ENCODE data around the gene ADSS2.

Gene ADSS2

DNA sequence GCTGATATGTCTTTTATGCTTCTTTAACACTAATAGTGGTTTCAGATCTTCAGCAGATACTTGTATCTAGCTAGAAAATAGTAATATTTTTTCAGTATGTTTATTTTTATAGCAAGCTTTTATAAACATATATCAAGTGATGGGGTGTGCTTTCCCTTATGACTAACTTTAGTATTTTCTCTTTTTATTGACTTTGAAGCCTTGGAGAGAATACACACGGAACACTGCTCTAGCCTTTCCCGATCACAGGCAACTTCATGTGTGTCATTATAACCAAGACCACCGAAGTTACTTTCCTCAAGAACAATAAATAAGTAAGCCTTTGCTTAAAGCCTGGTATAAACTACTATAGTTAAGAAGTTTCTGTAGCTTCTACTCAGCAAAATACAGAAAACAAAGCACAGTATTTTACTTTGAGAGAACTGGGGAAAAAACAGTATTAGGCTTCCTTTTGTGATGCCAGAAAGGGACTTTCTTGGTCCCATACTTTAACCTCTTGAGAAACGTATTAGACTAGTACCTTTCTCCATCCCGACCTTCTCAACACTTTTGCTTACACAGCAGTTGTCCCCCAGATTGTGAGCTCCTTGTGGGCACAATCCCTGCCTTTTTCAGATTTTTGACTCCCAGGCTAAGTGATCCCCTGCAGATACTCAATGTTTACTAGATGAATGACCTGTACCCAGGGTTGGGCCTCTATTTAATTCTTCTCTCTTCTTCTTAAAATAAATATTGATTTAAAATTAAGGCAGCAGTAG, 3.3 kb downstream of the ADSS2 start:
- TF ChIP-seq, protein P1, sequence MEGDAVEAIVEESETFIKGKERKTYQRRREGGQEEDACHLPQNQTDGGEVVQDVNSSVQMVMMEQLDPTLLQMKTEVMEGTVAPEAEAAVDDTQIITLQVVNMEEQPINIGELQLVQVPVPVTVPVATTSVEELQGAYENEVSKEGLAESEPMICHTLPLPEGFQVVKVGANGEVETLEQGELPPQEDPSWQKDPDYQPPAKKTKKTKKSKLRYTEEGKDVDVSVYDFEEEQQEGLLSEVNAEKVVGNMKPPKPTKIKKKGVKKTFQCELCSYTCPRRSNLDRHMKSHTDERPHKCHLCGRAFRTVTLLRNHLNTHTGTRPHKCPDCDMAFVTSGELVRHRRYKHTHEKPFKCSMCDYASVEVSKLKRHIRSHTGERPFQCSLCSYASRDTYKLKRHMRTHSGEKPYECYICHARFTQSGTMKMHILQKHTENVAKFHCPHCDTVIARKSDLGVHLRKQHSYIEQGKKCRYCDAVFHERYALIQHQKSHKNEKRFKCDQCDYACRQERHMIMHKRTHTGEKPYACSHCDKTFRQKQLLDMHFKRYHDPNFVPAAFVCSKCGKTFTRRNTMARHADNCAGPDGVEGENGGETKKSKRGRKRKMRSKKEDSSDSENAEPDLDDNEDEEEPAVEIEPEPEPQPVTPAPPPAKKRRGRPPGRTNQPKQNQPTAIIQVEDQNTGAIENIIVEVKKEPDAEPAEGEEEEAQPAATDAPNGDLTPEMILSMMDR (IDR thresholded peaks at IDR 0.05): no peak

DNA sequence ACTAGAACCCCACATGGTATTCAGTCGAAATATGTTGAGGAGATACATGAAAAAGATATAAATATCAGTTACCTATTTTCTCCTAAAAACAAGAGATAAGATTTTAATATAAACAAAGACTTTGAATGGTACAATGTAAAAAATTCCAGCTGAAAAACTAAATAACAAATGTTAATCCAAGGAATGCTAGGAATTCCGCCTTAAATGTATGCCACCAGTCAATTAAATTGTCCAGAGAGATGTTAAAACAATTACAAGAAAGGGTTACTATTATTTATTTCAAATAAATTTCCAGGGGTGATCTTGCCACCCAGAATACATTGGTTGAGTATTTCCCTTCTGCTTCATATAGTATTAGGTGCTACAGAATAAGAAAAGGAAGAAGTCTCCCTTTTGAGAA, 4.2 kb downstream of the ADSS2 start:
- TF ChIP-seq, protein P1 (IDR thresholded peaks at IDR 0.05): no peak

DNA sequence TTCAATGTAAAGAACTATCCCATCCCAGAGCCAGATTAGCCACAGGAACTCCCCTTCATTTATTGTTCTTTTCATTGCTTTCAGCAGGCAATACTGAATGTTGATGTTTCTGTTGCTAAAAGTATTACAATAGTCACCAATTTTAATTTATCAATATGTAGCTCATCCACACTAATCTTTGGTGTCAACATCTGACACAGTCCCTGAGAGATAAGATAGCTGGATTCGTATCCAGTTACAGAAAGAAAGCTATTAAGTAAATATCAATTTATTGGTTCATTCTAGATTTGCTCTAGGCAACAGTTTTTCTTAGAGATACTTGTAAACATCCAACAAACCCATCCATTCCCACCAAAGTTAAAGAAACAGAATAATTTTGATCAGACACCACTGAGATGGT, 4.7 kb downstream of the ADSS2 start:
- TF ChIP-seq, protein P1 (IDR thresholded peaks at IDR 0.05): no peak

DNA sequence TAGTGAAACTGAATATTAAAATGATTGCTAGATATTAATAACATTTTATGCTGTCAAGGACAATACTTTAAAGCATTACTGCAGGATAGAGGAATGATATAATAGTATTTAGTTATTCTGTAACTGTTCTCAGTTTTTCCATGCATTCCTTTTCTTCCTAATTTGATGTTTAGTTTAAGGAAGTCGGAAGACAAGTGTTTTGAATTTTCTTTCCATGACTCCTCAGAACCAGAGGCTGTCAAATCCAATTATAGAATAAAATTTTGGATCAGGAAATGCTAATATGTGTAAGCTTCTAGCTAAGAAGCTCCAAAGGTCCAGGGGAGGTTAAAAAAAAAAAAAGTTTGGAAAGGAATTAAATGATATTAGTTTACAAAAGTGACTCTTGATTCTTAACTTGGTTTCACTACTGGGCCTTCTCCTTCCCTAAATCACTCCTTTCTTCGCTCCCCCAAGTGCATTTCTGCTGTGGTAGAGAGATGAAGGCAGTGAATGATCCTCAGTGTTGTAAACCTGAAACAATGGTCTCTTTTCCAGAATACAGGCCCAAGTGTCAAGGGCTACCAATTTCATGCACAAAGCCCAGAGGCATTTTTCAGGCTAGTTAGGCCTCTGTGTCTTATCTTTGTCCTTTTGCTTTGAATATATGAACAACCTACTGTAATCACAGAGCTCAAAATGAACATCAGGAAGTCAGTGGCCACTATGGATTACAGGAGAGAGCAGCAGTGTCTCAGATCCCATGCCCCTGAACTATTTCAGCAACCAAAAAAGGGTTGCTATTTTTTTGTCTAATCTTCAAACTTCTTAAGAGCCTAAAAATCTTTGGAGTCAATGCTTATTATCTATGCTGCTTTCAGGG, 6.2 kb downstream of the ADSS2 start:
- TF ChIP-seq, protein P1 (IDR thresholded peaks at IDR 0.05): no peak

DNA sequence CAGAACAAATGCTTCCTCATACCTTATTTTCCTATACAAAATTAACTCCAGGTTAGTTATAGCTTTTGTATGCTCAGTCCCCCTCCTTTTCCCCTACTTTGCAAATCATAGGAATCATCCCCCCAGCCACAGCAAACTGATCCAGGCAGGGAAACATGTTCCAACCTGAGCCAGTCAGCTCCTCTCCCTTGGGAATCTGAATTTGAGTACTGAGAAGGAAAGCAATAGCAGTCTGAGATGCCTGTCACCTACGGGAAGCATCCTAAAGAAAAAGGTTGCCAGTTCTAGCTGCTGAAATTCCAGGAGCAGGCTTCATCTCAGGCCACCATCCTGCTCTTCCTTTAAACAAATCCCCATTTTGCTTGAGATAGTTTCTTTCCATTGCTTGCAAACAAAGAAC, 6.9 kb downstream of the ADSS2 start:
- TF ChIP-seq, protein P1 (IDR thresholded peaks at IDR 0.05): no peak

DNA sequence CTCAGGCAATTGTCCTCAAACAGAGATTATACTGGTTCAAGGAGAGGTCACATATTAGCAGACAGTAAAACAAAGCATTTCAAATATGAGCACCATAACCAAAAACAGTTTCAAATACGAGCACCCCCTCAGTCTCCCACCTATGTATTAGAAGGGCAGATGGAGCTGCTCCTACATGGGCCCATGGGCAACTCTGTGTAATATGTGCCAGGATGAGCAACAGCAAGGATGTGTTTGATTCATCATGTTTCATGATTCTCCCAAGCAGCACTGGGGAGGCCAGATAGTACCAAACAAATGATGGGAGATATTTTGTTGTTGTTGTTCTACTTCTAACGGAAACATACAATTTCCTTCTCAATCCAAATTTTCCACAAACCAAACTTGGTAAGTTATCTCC, 8.9 kb downstream of the ADSS2 start:
- TF ChIP-seq, protein P1 (IDR thresholded peaks at IDR 0.05): no peak

DNA sequence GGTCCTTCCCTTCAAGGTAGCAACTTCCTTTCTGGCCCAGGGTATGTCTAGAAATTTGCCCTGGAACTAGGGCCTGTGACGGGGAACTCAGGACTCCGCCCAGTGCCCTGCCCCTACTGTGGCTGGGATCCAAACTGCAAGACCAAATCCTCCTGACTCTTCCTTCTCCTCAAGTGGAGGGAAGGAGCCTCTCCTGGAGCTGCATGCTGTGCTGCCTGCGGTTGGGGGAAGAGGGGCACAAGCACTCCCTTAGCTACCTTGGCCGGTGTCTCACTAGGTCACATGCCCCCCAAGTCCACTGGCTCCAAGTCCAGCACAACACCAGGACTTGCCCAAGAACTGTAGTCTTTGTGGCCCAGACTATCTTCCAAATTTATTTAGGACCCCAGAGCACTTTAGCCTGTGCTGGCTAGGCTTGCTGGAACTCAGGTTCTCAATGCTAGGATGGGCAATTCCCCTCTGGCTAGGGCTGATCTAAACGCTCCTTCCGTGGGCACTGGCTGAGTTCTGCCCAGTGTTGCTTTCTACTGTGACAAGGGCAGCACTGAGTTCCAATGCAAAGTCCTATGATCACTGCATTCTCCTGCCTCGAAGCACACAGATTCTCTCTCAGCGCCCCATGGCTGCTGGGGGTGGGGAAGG, 12.2 kb downstream of the ADSS2 start:
- TF ChIP-seq, protein P1 (IDR thresholded peaks at IDR 0.05): no peak

All from LNCAP (cell line).